Breast epithelium (tissue), 4 donors: ENCODE measurements around the gene ZNF423. TPM values are rescaled to one million over a fixed set of nuclear protein-coding genes. Genes with fewer than 3 reads are reported as not detected.

Experiments used
- DNase-seq, 2 donors: peaks; one replicate each; pipeline ENCODE4 v3.0.0-alpha.2; 2019; ENCODE audit warnings: low spot score in 2 of 2
- H3K27ac ChIP-seq, 2 donors: fragments of 200-600 bp; sonication (generic) in 1 of 2; one replicate each; pipeline ENCODE4 v1.5.1; 2016 to 2019; ENCODE audit warnings: mild to moderate bottlenecking in 1 of 2
- H3K27me3 ChIP-seq, 2 donors: fragments of 200-600 bp; sonication (generic) in 1 of 2; one replicate each; pipeline versions ENCODE4 v1.5.1 to v1.6.0; 2017 to 2019; ENCODE audit warnings: control low read depth in 1 of 2, mild to moderate bottlenecking in 1 of 2
- H3K36me3 ChIP-seq: fragments of 200-600 bp; one replicate; pipeline ENCODE4 v1.5.1; 2019
- H3K4me1 ChIP-seq, 2 donors: fragments of 200-600 bp; sonication (generic); one replicate each; pipeline ENCODE4 v1.5.1; 2016 to 2019; ENCODE audit warnings: control low read depth in 1 of 2
- H3K4me3 ChIP-seq, 3 donors: fragments of 200-600 bp; sonication (generic); 1 replicate in 2 of 3; 2 replicates in 1 of 3; pipeline ENCODE4 v1.5.1; 2016 to 2019; ENCODE audit warnings: mild to moderate bottlenecking in 3 of 3, moderate library complexity in 2 of 3
- H3K9me3 ChIP-seq, 2 donors: fragments of 200-600 bp; sonication (generic) in 1 of 2; one replicate each; pipeline ENCODE4 v1.5.1; 2016 to 2019; ENCODE audit warnings: control low read depth in 1 of 2
- CTCF ChIP-seq, 3 donors: fragments of 450-650 bp; IDR thresholded peaks; one replicate each; pipeline ENCODE4 v1.5.1; 2016 to 2017; ENCODE audit warnings: antibody characterized with exemption in 3 of 3, mild to moderate bottlenecking in 3 of 3, moderate library complexity in 3 of 3
- POLR2A ChIP-seq: fragments of 450-650 bp; IDR thresholded peaks from one replicate; pipeline ENCODE4 v1.6.1; 2016; ENCODE audit warnings: antibody characterized with exemption, mild to moderate bottlenecking, moderate library complexity
- POLR2AphosphoS5 ChIP-seq, 3 donors: sonication (generic); formaldehyde crosslinking; IDR thresholded peaks; one replicate each; pipeline ENCODE4 v1.6.1; 2017; ENCODE audit warnings: antibody characterized with exemption in 3 of 3
- intact Hi-C: fragments of 100-400 bp; cut with DNase I; formaldehyde crosslinking; loops from one replicate; pipeline ENCODE4 v1.15.1; 2023; ENCODE audit warnings: low total_unique reads
- total RNA-seq, 3 donors: library from RNA; depleted of rRNA; stranded (reverse); fragments of >200 nt; gene quantifications; one replicate each; pipeline ENCODE4 v1.1.0, GENCODE V29; 2016

The ZNF423 gene
- total RNA-seq, 3 donors from 2014 or later: 4.7 to 8.0 (median 5.9) TPM

- TF ChIP-seq CTCF (IDR thresholded peaks at IDR 0.05): no peak
- no peak for TF ChIP-seq POLR2AphosphoS5 (IDR thresholded peaks at IDR 0.05)
- TF ChIP-seq POLR2A: no peak
- no peak overlapping the region for H3K4me3 ChIP-seq
- no peaks in the 10 kb centered on the region for H3K36me3 ChIP-seq
- H3K4me1 ChIP-seq: no peaks in the 10 kb centered on the region
- intact Hi-C loops: no loop called here
- no peaks in the 10 kb centered on the region for H3K27me3 ChIP-seq
- no peak for DNase-seq
- no peak overlapping the region for H3K27ac ChIP-seq
- H3K9me3 ChIP-seq: no peaks in the 10 kb centered on the region
Observed at GRCh38 chr16:49524947-49525315, 331.0 kb downstream of the ZNF423 start.

GRCh38 chr16:49524216-49524946 lies 331.5 kb downstream of the ZNF423 start:
- intact Hi-C loops: no loop called here

DNA sequence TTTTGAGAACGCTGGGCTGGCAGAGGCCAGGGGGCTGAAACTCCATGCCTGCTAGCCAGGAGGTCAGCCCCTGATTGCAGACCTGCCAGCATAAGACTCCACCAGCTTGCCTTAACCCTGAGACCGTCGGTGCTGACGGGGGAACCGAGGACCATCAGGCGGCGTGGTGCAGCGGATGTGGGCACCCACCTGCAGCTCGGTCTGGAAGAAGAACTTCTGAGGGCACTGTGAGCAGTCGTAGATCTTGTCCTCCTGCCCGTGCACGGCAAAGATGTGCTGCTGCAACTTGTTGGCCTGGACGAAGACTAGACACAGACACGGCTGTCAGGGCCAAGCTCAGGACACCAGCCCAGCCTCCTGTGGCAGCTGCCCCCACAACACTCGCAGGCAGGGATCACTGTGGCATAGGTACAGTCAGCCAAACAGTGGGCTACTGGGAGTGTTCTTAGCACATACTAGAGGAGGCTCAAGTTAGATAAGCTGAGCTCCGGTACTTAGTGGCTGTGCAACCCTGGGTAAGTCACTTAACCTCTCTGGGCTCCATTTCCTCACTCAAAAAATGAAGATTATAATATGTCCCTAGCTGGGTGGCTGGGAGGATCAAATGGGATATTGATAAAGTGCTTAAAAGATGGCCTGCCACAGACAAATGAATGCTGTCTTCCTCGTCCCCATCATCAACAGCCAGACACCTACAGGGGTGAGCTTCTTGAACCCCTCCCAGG lies 332.3 kb downstream of the ZNF423 start:
- TF ChIP-seq CTCF (IDR thresholded peaks at IDR 0.05) (no peak), POLR2AphosphoS5 (IDR thresholded peaks at IDR 0.05) (no peak), POLR2A (no peak)
- intact Hi-C loops: no loop called here
- no peaks in the 10 kb centered on the region for H3K9me3 ChIP-seq
- H3K4me1 ChIP-seq: no peaks in the 10 kb centered on the region
- H3K4me3 ChIP-seq: no peak overlapping the region
- H3K27ac ChIP-seq: no peak overlapping the region
- no peaks in the 10 kb centered on the region for H3K36me3 ChIP-seq
- H3K27me3 ChIP-seq: no peaks in the 10 kb centered on the region
- DNase-seq: no peak

More at GRCh38 chr16:49524216-49524946, 331.5 kb downstream of the ZNF423 start:
- no peak overlapping the region for H3K27ac ChIP-seq
- TF ChIP-seq CTCF (IDR thresholded peaks at IDR 0.05): no peak
- no peak for TF ChIP-seq POLR2A
- no peak for TF ChIP-seq POLR2AphosphoS5 (IDR thresholded peaks at IDR 0.05)
- no peaks in the 10 kb centered on the region for H3K36me3 ChIP-seq
- no peak overlapping the region for H3K4me3 ChIP-seq
- H3K4me1 ChIP-seq: no peaks in the 10 kb centered on the region
- no peak for DNase-seq
- H3K27me3 ChIP-seq: no peaks in the 10 kb centered on the region
- no peaks in the 10 kb centered on the region for H3K9me3 ChIP-seq

- intact Hi-C loops: no loop called here
- Histone ChIP-seq H3K27ac (no peak overlapping the region), H3K27me3 (no peaks in the 10 kb centered on the region), H3K9me3 (no peaks in the 10 kb centered on the region), H3K4me1 (no peaks in the 10 kb centered on the region), H3K36me3 (no peaks in the 10 kb centered on the region), H3K4me3 (no peak overlapping the region)
- no peak for DNase-seq
- TF ChIP-seq CTCF (IDR thresholded peaks at IDR 0.05) (no peak), POLR2AphosphoS5 (IDR thresholded peaks at IDR 0.05) (no peak), POLR2A (no peak)
Observed at GRCh38 chr16:49521734-49522325, 334.1 kb downstream of the ZNF423 start.
